ENCODE measurements around the gene HCN4. TPM values are rescaled to one million over a fixed set of nuclear protein-coding genes. Genes with fewer than 3 reads are reported as not detected.

The HCN4 gene
- total RNA-seq, 2 experiments from 2014 or later, result not detected

- no peak overlapping the region for H3K27ac Mint-ChIP-seq
- H3K9me3 Mint-ChIP-seq, result no peaks in the 10 kb centered on the region
- no peak for TF ChIP-seq CTCF (IDR thresholded peaks at IDR 0.05)
- Histone ChIP-seq H3K27me3 (ENCODE audit: control insufficient read depth in 1 of 2, insufficient read depth in 2 of 2, low read length in 2 of 2) (peaks cover 14 to 15% of the 10 kb centered on the region in 2 experiments), H3K27ac (ENCODE audit: low read depth in 1 of 2, low read length in 2 of 2) (no peak overlapping the region), H3K4me3 (ENCODE audit: low read length) (no peak overlapping the region), H3K36me3 (ENCODE audit: insufficient read depth, low read length) (no peaks in the 10 kb centered on the region), H3K4me1 (ENCODE audit: insufficient read depth, low read length) (no peaks in the 10 kb centered on the region), H3K9me3 (ENCODE audit: control insufficient read depth in 1 of 2, insufficient read depth in 1 of 2, low read length in 2 of 2) (peaks cover 0 to 14% of the 10 kb centered on the region in 2 experiments)
- POLR2A ChIA-PET, result no interaction called here
- intact Hi-C loops (cut with DNase I, micrococcal nuclease), result no loop called here
- H3K27me3 Mint-ChIP-seq, result peaks cover 36% of the 10 kb centered on the region
- H3K36me3 Mint-ChIP-seq (ENCODE audit: low read depth), result no peaks in the 10 kb centered on the region
- CTCF ChIA-PET, result no interaction called here
- H3K4me3 Mint-ChIP-seq, result no peak overlapping the region
- no peak for ATAC-seq (ENCODE audit: poor library complexity)
- no peaks in the 10 kb centered on the region for H3K4me1 Mint-ChIP-seq (ENCODE audit: low read depth)
- DNase-seq, result no peak
Measured at GRCh38 chr15:73320619-73321180, 48.1 kb downstream of the HCN4 start.

- Mint-ChIP-seq H3K4me3 (no peak overlapping the region), H3K4me1 (ENCODE audit: low read depth) (no peaks in the 10 kb centered on the region), H3K27me3 (peaks cover 35% of the 10 kb centered on the region), H3K36me3 (ENCODE audit: low read depth) (no peaks in the 10 kb centered on the region), H3K27ac (no peak overlapping the region), H3K9me3 (no peaks in the 10 kb centered on the region)
- Histone ChIP-seq H3K9me3 (ENCODE audit: control insufficient read depth in 1 of 2, insufficient read depth in 1 of 2, low read length in 2 of 2) (peaks cover 0 to 8% of the 10 kb centered on the region in 2 experiments), H3K4me1 (ENCODE audit: insufficient read depth, low read length) (no peaks in the 10 kb centered on the region), H3K27me3 (ENCODE audit: control insufficient read depth in 1 of 2, insufficient read depth in 2 of 2, low read length in 2 of 2) (peaks cover 14 to 15% of the 10 kb centered on the region in 2 experiments), H3K4me3 (ENCODE audit: low read length) (no peak overlapping the region), H3K36me3 (ENCODE audit: insufficient read depth, low read length) (no peaks in the 10 kb centered on the region), H3K27ac (ENCODE audit: low read depth in 1 of 2, low read length in 2 of 2) (no peak overlapping the region)
- TF ChIP-seq CTCF (IDR thresholded peaks at IDR 0.05), result no peak
- CTCF ChIA-PET, result no interaction called here
- POLR2A ChIA-PET, result no interaction called here
- ATAC-seq (ENCODE audit: poor library complexity) (no peak), DNase-seq (no peak)
- intact Hi-C loops (cut with DNase I, micrococcal nuclease), result no loop called here
Measured at GRCh38 chr15:73319460-73320245, 49.1 kb downstream of the HCN4 start.

GRCh38 chr15:73318463-73319351, 50.1 kb downstream of the HCN4 start:
- ChIA-PET CTCF (no interaction called here), POLR2A (no interaction called here)
- Histone ChIP-seq H3K27ac (ENCODE audit: low read depth in 1 of 2, low read length in 2 of 2) (no peak overlapping the region), H3K4me1 (ENCODE audit: insufficient read depth, low read length) (no peaks in the 10 kb centered on the region), H3K9me3 (ENCODE audit: control insufficient read depth in 1 of 2, insufficient read depth in 1 of 2, low read length in 2 of 2) (no peaks in the 10 kb centered on the region), H3K4me3 (ENCODE audit: low read length) (no peak overlapping the region), H3K36me3 (ENCODE audit: insufficient read depth, low read length) (no peaks in the 10 kb centered on the region), H3K27me3 (ENCODE audit: control insufficient read depth in 1 of 2, insufficient read depth in 2 of 2, low read length in 2 of 2) (peaks cover 14 to 15% of the 10 kb centered on the region in 2 experiments)
- H3K9me3 Mint-ChIP-seq, result no peaks in the 10 kb centered on the region
- no peak overlapping the region for H3K4me3 Mint-ChIP-seq
- H3K4me1 Mint-ChIP-seq (ENCODE audit: low read depth), result no peaks in the 10 kb centered on the region
- peaks cover 39% of the 10 kb centered on the region for H3K27me3 Mint-ChIP-seq
- DNase-seq, result no peak
- ATAC-seq (ENCODE audit: poor library complexity), result no peak
- TF ChIP-seq CTCF (IDR thresholded peaks at IDR 0.05), result no peak
- no peaks in the 10 kb centered on the region for H3K36me3 Mint-ChIP-seq (ENCODE audit: low read depth)
- intact Hi-C loops (cut with DNase I, micrococcal nuclease), result no loop called here
- H3K27ac Mint-ChIP-seq, result no peak overlapping the region
